SK-N-MC (cell line): ENCODE results near the gene SNPH.

Source experiments
- EZH2 ChIP-seq: fragments of 200-600 bp; sonication (generic); IDR thresholded peaks from one replicate; pipeline ENCODE4 v1.6.1; 2017; ENCODE audit warnings: antibody characterized with exemption
- POLR2AphosphoS5 ChIP-seq: IDR thresholded peaks from 2 replicates; pipeline ENCODE4 v1.6.1; 2012; ENCODE audit warnings: mild to moderate bottlenecking, low read depth, low read length, borderline replicate concordance

DNA sequence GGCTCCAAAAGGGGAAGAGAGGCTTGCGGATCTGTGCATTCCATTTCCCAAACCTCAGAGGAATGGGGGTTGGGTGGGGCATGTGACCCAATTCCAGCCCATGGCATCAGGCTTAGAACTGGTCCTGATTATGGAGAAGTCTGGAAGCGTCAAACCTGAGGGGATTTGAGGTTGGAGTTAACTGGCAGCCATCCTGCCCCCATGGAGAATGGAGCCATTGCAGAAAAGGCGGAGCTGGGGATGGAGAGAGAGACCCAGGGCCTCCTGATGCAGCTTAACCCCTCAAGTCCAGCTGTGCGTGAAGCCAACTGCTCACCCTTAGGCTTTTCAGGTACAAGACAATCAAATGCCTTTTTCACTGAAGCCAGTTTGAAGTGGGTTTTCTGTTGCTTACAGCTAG lies 72.7 kb downstream of the SNPH start:
- TF ChIP-seq EZH2 (no peak), POLR2AphosphoS5 (no peak)
